Germinal center (tissue), 1 donor: ENCODE measurements around the gene LMCD1.

Experiments used
- DNase-seq: peaks from one replicate; pipeline ENCODE4 v3.0.0; 2012; ENCODE audit warnings: mixed read lengths, low spot score

The LMCD1 gene

GRCh38 chr3:8505621-8506020 is 4.0 kb downstream of the LMCD1 start:
- DNase-seq = no peak

- no peak for DNase-seq
Observed at GRCh38 chr3:8506571-8507061, 5.0 kb downstream of the LMCD1 start.

- DNase-seq = no peak
Observed at GRCh38 chr3:8507496-8507895, 5.9 kb downstream of the LMCD1 start.

GRCh38 chr3:8509961-8510360 is 8.3 kb downstream of the LMCD1 start:
- no peak for DNase-seq

GRCh38 chr3:8512234-8512633 is 10.6 kb downstream of the LMCD1 start:
- no peak for DNase-seq

GRCh38 chr3:8516047-8516661 is 14.5 kb downstream of the LMCD1 start:
- no peak for DNase-seq

- DNase-seq = no peak
Observed at GRCh38 chr3:8516783-8517182, 15.2 kb downstream of the LMCD1 start.

- DNase-seq = no peak
Observed at GRCh38 chr3:8517487-8517886, 15.9 kb downstream of the LMCD1 start.

- no peak for DNase-seq
Observed at GRCh38 chr3:8518138-8518537, 16.5 kb downstream of the LMCD1 start.

GRCh38 chr3:8519156-8519555 is 17.5 kb downstream of the LMCD1 start:
- DNase-seq = no peak

GRCh38 chr3:8519774-8520448 is 18.3 kb downstream of the LMCD1 start:
- DNase-seq = no peak

- DNase-seq = no peak
Observed at GRCh38 chr3:8520816-8521403, 19.3 kb downstream of the LMCD1 start.

- DNase-seq = no peak
Observed at GRCh38 chr3:8523041-8523440, 21.4 kb downstream of the LMCD1 start.

- no peak for DNase-seq
Observed at GRCh38 chr3:8524249-8524648, 22.6 kb downstream of the LMCD1 start.

GRCh38 chr3:8524656-8525399 is 23.2 kb downstream of the LMCD1 start:
- no peak for DNase-seq

GRCh38 chr3:8525893-8526292 is 24.3 kb downstream of the LMCD1 start:
- no peak for DNase-seq

- DNase-seq = no peak
Observed at GRCh38 chr3:8529181-8529637, 27.6 kb downstream of the LMCD1 start.

- no peak for DNase-seq
Observed at GRCh38 chr3:8529738-8530525, 28.3 kb downstream of the LMCD1 start.

- DNase-seq = no peak
Observed at GRCh38 chr3:8530581-8530980, 29.0 kb downstream of the LMCD1 start.

GRCh38 chr3:8532251-8532871 is 30.7 kb downstream of the LMCD1 start:
- DNase-seq = no peak
